Osteoblast (primary cell): ENCODE data around the gene ZBTB7C. TPM values are rescaled to one million over a fixed set of nuclear protein-coding genes. Genes with fewer than 3 reads are reported as not detected.
A peak's percentile ranks its signal among the peaks of the same experiment; 100 is the strongest.

ENCODE experiments used
- DNase-seq: peaks from one replicate; pipeline ENCODE4 v3.0.0; 2011; ENCODE audit warnings: low spot score, mixed read lengths; ENCODE audit not compliant: insufficient read length; ENCODE audit errors: missing footprints
- H2AFZ ChIP-seq: 2 replicates; pipeline ENCODE4 v1.6.0; 2011; ENCODE audit warnings: mild to moderate bottlenecking, low read length
- H3K27ac ChIP-seq: 2 replicates; pipeline ENCODE4 v1.5.1; 2011; ENCODE audit warnings: mild to moderate bottlenecking, low read depth, low read length, moderate library complexity
- H3K27me3 ChIP-seq: 2 replicates; pipeline ENCODE4 v1.6.0; 2012; ENCODE audit warnings: mild to moderate bottlenecking, control low read depth, inconsistent platforms, low read length, moderate library complexity; ENCODE audit not compliant: insufficient read depth
- H3K36me3 ChIP-seq: 2 replicates; pipeline ENCODE4 v1.5.1; 2011; ENCODE audit warnings: mild to moderate bottlenecking, low read length, control low read depth, moderate library complexity; ENCODE audit not compliant: insufficient read depth
- H3K4me1 ChIP-seq: 2 replicates; pipeline ENCODE4 v1.5.1; 2011; ENCODE audit warnings: mild to moderate bottlenecking, low read length, control low read depth, moderate library complexity; ENCODE audit not compliant: insufficient read depth
- H3K4me2 ChIP-seq: 2 replicates; pipeline ENCODE4 v1.6.0; 2011; ENCODE audit warnings: mild to moderate bottlenecking, low read length; ENCODE audit not compliant: insufficient read depth
- H3K4me3 ChIP-seq: fragments of 200-600 bp; sonication (generic); 3 replicates; pipeline ENCODE4 v1.5.1; 2012; ENCODE audit warnings: mild to moderate bottlenecking, low read length, inconsistent platforms; ENCODE audit not compliant: insufficient read depth
- H3K79me2 ChIP-seq: 2 replicates; pipeline ENCODE4 v1.6.0; 2012; ENCODE audit warnings: mild to moderate bottlenecking, low read length, control low read depth, inconsistent platforms; ENCODE audit not compliant: insufficient read depth
- H3K9me3 ChIP-seq: 2 replicates; pipeline ENCODE4 v1.5.1; 2011; ENCODE audit warnings: low read depth, low read length, control low read depth
- H4K20me1 ChIP-seq: 2 replicates; pipeline ENCODE4 v1.6.0; 2012; ENCODE audit warnings: mild to moderate bottlenecking, low read length, control low read depth; ENCODE audit not compliant: insufficient read depth
- CTCF ChIP-seq: IDR thresholded peaks from 2 replicates; pipeline ENCODE4 v1.5.1; 2011; ENCODE audit warnings: mild to moderate bottlenecking, low read depth, low read length, moderate library complexity; ENCODE audit errors: extremely low read depth
- total RNA-seq: library from RNA; depleted of rRNA; stranded (reverse); fragments of >200 nt; gene quantifications from 2 replicates; pipeline ENCODE4 v1.2.3, GENCODE V29; 2012

ZBTB7C gene
- total RNA-seq, 1 donor = 0.36 TPM

- TF ChIP-seq CTCF = no peak
- H3K4me3 ChIP-seq = no peak overlapping the region
- H3K27ac ChIP-seq = no peak overlapping the region
- no peaks in the 10 kb centered on the region for H3K9me3 ChIP-seq
- no peak for DNase-seq
- H3K27me3 ChIP-seq = peaks cover 6% of the 10 kb centered on the region
- H3K4me1 ChIP-seq = no peaks in the 10 kb centered on the region
- no peak overlapping the region for H3K4me2 ChIP-seq
- H3K36me3 ChIP-seq = no peaks in the 10 kb centered on the region
- no peaks in the 10 kb centered on the region for H4K20me1 ChIP-seq
- H2AFZ ChIP-seq = no peak overlapping the region
- H3K79me2 ChIP-seq = no peaks in the 10 kb centered on the region
Observed at GRCh38 chr18:48364146-48364545, 45.0 kb downstream of the ZBTB7C start.

GRCh38 chr18:48363175-48363574 is 46.0 kb downstream of the ZBTB7C start:
- H3K36me3 ChIP-seq = no peaks in the 10 kb centered on the region
- no peaks in the 10 kb centered on the region for H3K9me3 ChIP-seq
- H4K20me1 ChIP-seq = no peaks in the 10 kb centered on the region
- no peaks in the 10 kb centered on the region for H3K79me2 ChIP-seq
- no peak overlapping the region for H2AFZ ChIP-seq
- H3K4me2 ChIP-seq = no peak overlapping the region
- H3K27ac ChIP-seq = no peak overlapping the region
- peaks cover 3% of the 10 kb centered on the region for H3K27me3 ChIP-seq
- no peaks in the 10 kb centered on the region for H3K4me1 ChIP-seq
- no peak overlapping the region for H3K4me3 ChIP-seq
- TF ChIP-seq CTCF = no peak
- peak; percentile 25 for DNase-seq

GRCh38 chr18:48361801-48362200 is 47.4 kb downstream of the ZBTB7C start:
- H3K4me1 ChIP-seq = no peaks in the 10 kb centered on the region
- H3K79me2 ChIP-seq = no peaks in the 10 kb centered on the region
- no peaks in the 10 kb centered on the region for H3K9me3 ChIP-seq
- H3K27me3 ChIP-seq = peaks cover 3% of the 10 kb centered on the region
- DNase-seq = no peak
- no peaks in the 10 kb centered on the region for H3K36me3 ChIP-seq
- no peak overlapping the region for H2AFZ ChIP-seq
- no peak overlapping the region for H3K4me2 ChIP-seq
- H3K27ac ChIP-seq = no peak overlapping the region
- no peak overlapping the region for H3K4me3 ChIP-seq
- H4K20me1 ChIP-seq = no peaks in the 10 kb centered on the region
- TF ChIP-seq CTCF = no peak

DNA sequence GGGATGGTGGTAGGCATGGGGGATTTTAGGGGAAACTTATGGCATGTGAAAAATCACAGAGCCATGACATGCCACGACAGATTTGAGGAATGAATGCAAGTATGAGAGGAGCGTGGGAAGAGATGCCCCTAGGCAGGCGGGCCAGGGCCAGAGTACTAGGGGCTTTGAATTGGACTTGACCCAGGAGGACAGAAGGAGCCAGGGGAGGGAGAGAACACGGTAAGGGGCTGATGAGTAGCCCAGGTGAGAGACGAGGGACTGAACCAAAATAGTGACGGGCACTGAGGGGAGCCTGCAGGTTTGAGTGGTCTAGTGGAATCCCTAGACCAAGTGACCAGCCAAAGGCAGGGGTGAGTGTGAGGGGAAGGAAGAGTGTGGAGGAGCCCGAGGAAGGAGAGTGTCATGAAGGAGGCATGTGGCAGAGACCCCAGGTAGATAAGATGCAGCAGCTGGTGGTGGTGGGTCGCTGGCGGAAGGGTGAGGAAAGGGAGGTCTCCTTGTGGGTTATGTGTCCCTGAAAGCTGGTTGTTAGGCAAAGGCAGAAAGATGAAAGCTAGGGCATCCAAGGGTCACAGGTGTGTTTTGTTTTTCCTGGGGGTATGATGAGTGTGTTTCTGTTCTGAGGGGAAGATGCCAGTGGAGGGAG is 48.7 kb downstream of the ZBTB7C start:
- H3K9me3 ChIP-seq = no peaks in the 10 kb centered on the region
- H3K36me3 ChIP-seq = no peaks in the 10 kb centered on the region
- H3K4me1 ChIP-seq = no peaks in the 10 kb centered on the region
- no peak overlapping the region for H3K4me2 ChIP-seq
- TF ChIP-seq CTCF = no peak
- DNase-seq = no peak
- H4K20me1 ChIP-seq = no peaks in the 10 kb centered on the region
- no peaks in the 10 kb centered on the region for H3K79me2 ChIP-seq
- no peak overlapping the region for H3K4me3 ChIP-seq
- H2AFZ ChIP-seq = no peak overlapping the region
- peaks cover 8% of the 10 kb centered on the region for H3K27me3 ChIP-seq
- no peak overlapping the region for H3K27ac ChIP-seq
